GM23338 (cell line): ENCODE data around the gene CTNNA3.

ENCODE experiments used
- CREB1 ChIP-seq: fragments of 250-450 bp; sonication (Bioruptor Pico); IDR thresholded peaks from 2 replicates; pipeline ENCODE4 v1.5.0; 2020; ENCODE audit warnings: low read depth, mild to moderate bottlenecking, moderate library complexity
- EZH2 ChIP-seq: fragments of 200-600 bp; sonication (generic); IDR thresholded peaks from one replicate; pipeline ENCODE4 v1.8.0; 2017; ENCODE audit warnings: antibody characterized with exemption, mild to moderate bottlenecking, low read depth; ENCODE audit not compliant: unreplicated experiment
- EZH2phosphoT487 ChIP-seq: fragments of 200-600 bp; sonication (generic); IDR thresholded peaks from one replicate; pipeline ENCODE4 v1.8.1; 2018; ENCODE audit warnings: antibody characterized with exemption; ENCODE audit not compliant: unreplicated experiment
- JUNB ChIP-seq: IDR thresholded peaks from one replicate; pipeline ENCODE4 v1.6.1; 2016; ENCODE audit warnings: antibody characterized with exemption; ENCODE audit not compliant: unreplicated experiment
- TF ChIP-seq, protein P1 (sequence below): IDR thresholded peaks from one replicate; pipeline ENCODE4 v1.6.1; 2018; ENCODE audit warnings: antibody characterized with exemption; ENCODE audit not compliant: unreplicated experiment
- TF ChIP-seq, protein P2 (sequence below), 2 experiments: fragments of 200-600 bp in 1 of 2; sonication (generic) in 1 of 2; conservative IDR thresholded peaks; 2 replicates each; pipeline versions ENCODE4 v1.5.1 to v1.6.1; 2016 to 2017; ENCODE audit warnings: antibody characterized with exemption in 2 of 2, low read depth in 2 of 2, mild to moderate bottlenecking in 2 of 2, moderate library complexity in 1 of 2

DNA sequence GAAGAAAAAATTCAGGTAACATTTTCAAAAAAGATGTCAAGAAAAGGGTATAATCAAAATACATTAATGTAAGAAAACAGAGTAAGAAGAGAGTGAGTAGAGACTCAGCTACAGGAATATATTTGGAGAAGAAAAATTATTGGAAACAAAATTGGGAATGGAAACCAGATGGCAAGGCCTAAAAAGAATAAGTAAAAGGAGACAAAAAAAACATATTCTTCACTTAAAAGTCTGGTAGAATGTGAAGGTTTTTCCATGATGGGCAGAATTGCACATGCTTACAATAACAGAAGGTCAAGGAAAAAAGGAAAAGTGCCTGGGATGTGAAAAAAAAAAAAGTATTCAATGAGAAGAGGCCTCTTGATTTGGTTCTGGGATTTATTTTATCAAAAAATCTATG is 1832.0 kb downstream of the CTNNA3 start:
- no peak for TF ChIP-seq JUNB
- TF ChIP-seq, protein P1, sequence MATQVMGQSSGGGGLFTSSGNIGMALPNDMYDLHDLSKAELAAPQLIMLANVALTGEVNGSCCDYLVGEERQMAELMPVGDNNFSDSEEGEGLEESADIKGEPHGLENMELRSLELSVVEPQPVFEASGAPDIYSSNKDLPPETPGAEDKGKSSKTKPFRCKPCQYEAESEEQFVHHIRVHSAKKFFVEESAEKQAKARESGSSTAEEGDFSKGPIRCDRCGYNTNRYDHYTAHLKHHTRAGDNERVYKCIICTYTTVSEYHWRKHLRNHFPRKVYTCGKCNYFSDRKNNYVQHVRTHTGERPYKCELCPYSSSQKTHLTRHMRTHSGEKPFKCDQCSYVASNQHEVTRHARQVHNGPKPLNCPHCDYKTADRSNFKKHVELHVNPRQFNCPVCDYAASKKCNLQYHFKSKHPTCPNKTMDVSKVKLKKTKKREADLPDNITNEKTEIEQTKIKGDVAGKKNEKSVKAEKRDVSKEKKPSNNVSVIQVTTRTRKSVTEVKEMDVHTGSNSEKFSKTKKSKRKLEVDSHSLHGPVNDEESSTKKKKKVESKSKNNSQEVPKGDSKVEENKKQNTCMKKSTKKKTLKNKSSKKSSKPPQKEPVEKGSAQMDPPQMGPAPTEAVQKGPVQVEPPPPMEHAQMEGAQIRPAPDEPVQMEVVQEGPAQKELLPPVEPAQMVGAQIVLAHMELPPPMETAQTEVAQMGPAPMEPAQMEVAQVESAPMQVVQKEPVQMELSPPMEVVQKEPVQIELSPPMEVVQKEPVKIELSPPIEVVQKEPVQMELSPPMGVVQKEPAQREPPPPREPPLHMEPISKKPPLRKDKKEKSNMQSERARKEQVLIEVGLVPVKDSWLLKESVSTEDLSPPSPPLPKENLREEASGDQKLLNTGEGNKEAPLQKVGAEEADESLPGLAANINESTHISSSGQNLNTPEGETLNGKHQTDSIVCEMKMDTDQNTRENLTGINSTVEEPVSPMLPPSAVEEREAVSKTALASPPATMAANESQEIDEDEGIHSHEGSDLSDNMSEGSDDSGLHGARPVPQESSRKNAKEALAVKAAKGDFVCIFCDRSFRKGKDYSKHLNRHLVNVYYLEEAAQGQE: no peak
- TF ChIP-seq CREB1: no peak
- TF ChIP-seq, protein P2, sequence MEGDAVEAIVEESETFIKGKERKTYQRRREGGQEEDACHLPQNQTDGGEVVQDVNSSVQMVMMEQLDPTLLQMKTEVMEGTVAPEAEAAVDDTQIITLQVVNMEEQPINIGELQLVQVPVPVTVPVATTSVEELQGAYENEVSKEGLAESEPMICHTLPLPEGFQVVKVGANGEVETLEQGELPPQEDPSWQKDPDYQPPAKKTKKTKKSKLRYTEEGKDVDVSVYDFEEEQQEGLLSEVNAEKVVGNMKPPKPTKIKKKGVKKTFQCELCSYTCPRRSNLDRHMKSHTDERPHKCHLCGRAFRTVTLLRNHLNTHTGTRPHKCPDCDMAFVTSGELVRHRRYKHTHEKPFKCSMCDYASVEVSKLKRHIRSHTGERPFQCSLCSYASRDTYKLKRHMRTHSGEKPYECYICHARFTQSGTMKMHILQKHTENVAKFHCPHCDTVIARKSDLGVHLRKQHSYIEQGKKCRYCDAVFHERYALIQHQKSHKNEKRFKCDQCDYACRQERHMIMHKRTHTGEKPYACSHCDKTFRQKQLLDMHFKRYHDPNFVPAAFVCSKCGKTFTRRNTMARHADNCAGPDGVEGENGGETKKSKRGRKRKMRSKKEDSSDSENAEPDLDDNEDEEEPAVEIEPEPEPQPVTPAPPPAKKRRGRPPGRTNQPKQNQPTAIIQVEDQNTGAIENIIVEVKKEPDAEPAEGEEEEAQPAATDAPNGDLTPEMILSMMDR (conservative IDR thresholded peaks at IDR 0.05; ENCODE audit: low read depth in 2 of 2): no peak
- TF ChIP-seq EZH2phosphoT487: no peak
- no peak for TF ChIP-seq EZH2
